22Rv1 (cell line): Measurements from ENCODE around the gene CCR4.
"Not testable (repeated sequence)": the region's sequence is repeated elsewhere in the genome, so short reads cannot be mapped to it uniquely, and the experiment has no call there.

ENCODE experiments used
- H3K27ac ChIP-seq: fragments of 450-650 bp; 2 replicates; pipeline ENCODE4 v1.5.1; 2017
- CTCF ChIP-seq: fragments of 450-650 bp; IDR thresholded peaks from 2 replicates; pipeline ENCODE4 v1.5.1; 2017; ENCODE audit warnings: mild to moderate bottlenecking
- ZFX ChIP-seq: fragments of 450-650 bp; IDR thresholded peaks from 2 replicates; pipeline ENCODE4 v1.6.1; 2017; ENCODE audit warnings: antibody characterized with exemption, borderline replicate concordance

CCR4 gene

GRCh38 chr3:32956750-32957570, 5.5 kb downstream of the CCR4 start:
- H3K27ac ChIP-seq: no peak overlapping the region
- TF ChIP-seq ZFX (no peak), CTCF (no peak)

- no peak overlapping the region for H3K27ac ChIP-seq
- TF ChIP-seq CTCF: no peak
- no peak for TF ChIP-seq ZFX
These were observed 7.1 kb downstream of the CCR4 start for GRCh38 chr3:32958509-32958908.

- TF ChIP-seq CTCF (no peak), ZFX (no peak)
- no peak overlapping the region for H3K27ac ChIP-seq
These were observed 7.9 kb downstream of the CCR4 start for GRCh38 chr3:32959371-32959770.

- TF ChIP-seq ZFX: no peak
- no peak for TF ChIP-seq CTCF
- H3K27ac ChIP-seq: no peak overlapping the region
These were observed 9.1 kb downstream of the CCR4 start for GRCh38 chr3:32960404-32961170.

- H3K27ac ChIP-seq: no peak overlapping the region
- TF ChIP-seq ZFX: no peak
- TF ChIP-seq CTCF: no peak
These were observed 9.8 kb downstream of the CCR4 start for GRCh38 chr3:32961189-32961715.

GRCh38 chr3:32963871-32964270, 12.4 kb downstream of the CCR4 start:
- no peak for TF ChIP-seq CTCF
- TF ChIP-seq ZFX: no peak
- H3K27ac ChIP-seq: no peak overlapping the region

- not testable (repeated sequence) for H3K27ac ChIP-seq
These were observed 13.3 kb downstream of the CCR4 start for GRCh38 chr3:32964781-32965180.

- not testable (repeated sequence) for H3K27ac ChIP-seq
These were observed 14.3 kb downstream of the CCR4 start for GRCh38 chr3:32965617-32966213.

GRCh38 chr3:32966627-32967026, 15.2 kb downstream of the CCR4 start:
- not testable (repeated sequence) for H3K27ac ChIP-seq
